HG03175 (cell line): ENCODE data around the gene FAM174C.

Source experiments
- ATAC-seq: cut with Tn5 transposase; IDR thresholded peaks from one replicate; pipeline ENCODE4 v1.9.1; 2021; ENCODE audit warnings: mild to moderate bottlenecking, moderate library complexity; ENCODE audit not compliant: unreplicated experiment

The FAM174C gene

GRCh38 chr19:1260749-1261537 is 14.4 kb upstream of the FAM174C start:
- ATAC-seq, result peak; percentile 55

GRCh38 chr19:1261538-1261797 is 13.9 kb upstream of the FAM174C start:
- ATAC-seq, result no peak

GRCh38 chr19:1261798-1262622 is 13.3 kb upstream of the FAM174C start:
- ATAC-seq, result no peak

GRCh38 chr19:1262623-1263123 is 12.7 kb upstream of the FAM174C start:
- ATAC-seq, result no peak

GRCh38 chr19:1263188-1263587 is 12.1 kb upstream of the FAM174C start:
- no peak for ATAC-seq

- no peak for ATAC-seq
These were observed 10.3 kb upstream of the FAM174C start for GRCh38 chr19:1264801-1265614.

GRCh38 chr19:1265615-1266128 is 9.7 kb upstream of the FAM174C start:
- no peak for ATAC-seq

GRCh38 chr19:1266129-1266915 is 9.0 kb upstream of the FAM174C start:
- peak; percentile 31 for ATAC-seq

GRCh38 chr19:1266916-1267476 is 8.3 kb upstream of the FAM174C start:
- ATAC-seq, result peak; percentile 16

- ATAC-seq, result no peak
These were observed 7.7 kb upstream of the FAM174C start for GRCh38 chr19:1267477-1268225.

- no peak for ATAC-seq
These were observed 6.9 kb upstream of the FAM174C start for GRCh38 chr19:1268226-1269064.

GRCh38 chr19:1269065-1269477 is 6.3 kb upstream of the FAM174C start, which contains the start of gene CIRBP:
CIRBP (plus strand) TSS chr19:1269332; CDS start chr19:1270934, 1,602 bp downstream.
- ATAC-seq, result peak; percentile 66

- ATAC-seq, result peak; percentile 26
These were observed 5.7 kb upstream of the FAM174C start for GRCh38 chr19:1269478-1270212.

- no peak for ATAC-seq
These were observed 5.0 kb upstream of the FAM174C start for GRCh38 chr19:1270213-1270853.

GRCh38 chr19:1270854-1271527 is 4.3 kb upstream of the FAM174C start:
- no peak for ATAC-seq
